KG1 (cell line): Measurements from ENCODE around the gene ACTL9.
"Not testable (repeated sequence)": the region's sequence is repeated elsewhere in the genome, so short reads cannot be mapped to it uniquely, and the experiment has no call there.

Experiments
- DNase-seq: peaks from one replicate; lab custom pipeline; 2025; lab: John Stamatoyannopoulos, UW

ACTL9 gene, protein sequence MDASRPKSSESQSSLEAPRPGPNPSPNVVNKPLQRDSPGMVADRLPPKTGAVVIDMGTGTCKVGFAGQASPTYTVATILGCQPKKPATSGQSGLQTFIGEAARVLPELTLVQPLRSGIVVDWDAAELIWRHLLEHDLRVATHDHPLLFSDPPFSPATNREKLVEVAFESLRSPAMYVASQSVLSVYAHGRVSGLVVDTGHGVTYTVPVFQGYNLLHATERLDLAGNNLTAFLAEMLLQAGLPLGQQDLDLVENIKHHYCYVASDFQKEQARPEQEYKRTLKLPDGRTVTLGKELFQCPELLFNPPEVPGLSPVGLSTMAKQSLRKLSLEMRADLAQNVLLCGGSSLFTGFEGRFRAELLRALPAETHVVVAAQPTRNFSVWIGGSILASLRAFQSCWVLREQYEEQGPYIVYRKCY

DNA sequence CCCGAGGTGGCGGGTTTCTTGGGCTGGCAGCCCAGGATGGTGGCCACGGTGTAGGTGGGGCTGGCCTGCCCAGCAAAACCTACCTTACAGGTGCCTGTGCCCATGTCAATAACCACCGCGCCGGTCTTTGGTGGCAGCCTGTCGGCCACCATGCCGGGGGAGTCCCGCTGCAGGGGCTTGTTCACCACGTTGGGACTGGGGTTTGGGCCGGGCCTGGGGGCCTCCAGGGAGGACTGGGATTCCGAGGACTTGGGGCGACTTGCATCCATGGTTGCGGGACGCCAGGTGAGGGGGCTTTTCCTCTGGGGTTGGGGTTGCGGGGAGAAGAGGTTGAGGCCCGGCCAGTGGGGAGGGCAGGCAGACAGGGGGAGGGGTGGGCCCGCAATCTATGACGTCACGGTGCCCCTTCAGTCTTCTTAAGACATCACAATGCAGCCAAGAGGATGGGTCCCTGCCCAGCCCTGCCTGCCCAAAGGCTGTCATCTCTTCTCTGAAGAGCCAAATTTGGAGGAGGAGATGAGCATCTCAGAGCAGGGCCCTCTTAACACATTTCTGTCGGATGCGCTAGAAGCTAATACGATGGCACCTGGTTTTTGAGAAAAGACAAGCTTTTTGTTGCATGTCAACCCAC lies at the start of gene ACTL9:
Gene ACTL9 (minus strand): TSS at position 363 of the 631 bp plus-strand sequence. CDS start 94 bp downstream, at position 269.
- no peak for DNase-seq

DNA sequence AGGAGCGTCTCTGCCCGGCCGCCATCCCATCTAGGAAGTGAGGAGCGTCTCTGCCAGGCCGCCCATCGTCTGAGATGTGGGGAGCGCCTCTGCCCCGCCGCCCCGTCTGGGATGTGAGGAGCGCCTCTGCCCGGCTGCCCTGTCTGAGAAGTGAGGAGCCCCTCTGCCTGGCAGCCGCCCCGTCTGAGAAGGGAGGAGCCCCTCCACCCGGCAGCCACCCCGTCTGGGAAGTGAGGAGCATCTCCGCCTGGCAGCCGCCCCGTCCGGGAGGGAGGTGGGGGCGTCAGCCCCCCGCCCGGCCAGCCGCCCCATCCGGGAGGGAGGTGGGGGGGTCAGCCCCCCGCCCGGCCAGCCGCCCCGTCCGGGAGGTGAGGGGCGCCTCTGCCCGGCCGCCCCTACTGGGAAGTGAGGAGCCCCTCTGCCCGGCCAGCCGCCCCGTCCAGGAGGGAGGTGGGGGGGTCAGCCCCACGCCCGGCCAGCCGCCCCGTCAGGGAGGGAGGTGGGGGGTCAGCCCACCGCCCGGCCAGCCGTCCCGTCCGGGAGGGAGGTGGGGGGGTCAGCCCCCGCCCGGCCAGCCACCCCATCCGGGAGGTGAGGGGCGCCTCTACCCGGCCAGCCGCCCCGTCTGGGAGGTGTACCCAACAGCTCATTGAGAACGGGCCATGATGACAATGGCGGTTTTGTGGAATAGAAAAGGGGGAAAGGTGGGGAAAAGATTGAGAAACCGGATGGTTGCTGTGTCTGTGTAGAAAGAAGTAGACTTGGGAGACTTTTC lies 40.9 kb upstream of the ACTL9 start:
- DNase-seq: not testable (repeated sequence)

DNA sequence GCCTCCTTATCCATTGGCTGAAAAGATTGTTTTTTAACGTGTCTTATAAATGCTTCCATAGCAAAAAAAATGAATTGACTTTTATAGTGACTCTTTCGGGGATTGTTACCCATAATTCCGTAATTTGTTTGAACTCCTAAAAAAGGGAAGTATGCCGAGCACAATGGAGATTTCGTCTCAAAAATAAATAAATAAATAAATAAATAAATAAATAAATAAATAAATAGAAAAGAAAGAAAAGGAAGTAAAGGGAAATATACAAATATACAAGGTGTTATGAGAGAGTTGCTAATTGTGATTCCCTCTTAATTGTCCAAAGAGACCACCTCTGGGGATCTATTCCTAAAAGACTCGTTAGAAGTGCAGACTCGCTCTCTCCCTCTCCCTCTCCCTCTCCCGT lies 39.8 kb upstream of the ACTL9 start:
- no peak for DNase-seq

DNA sequence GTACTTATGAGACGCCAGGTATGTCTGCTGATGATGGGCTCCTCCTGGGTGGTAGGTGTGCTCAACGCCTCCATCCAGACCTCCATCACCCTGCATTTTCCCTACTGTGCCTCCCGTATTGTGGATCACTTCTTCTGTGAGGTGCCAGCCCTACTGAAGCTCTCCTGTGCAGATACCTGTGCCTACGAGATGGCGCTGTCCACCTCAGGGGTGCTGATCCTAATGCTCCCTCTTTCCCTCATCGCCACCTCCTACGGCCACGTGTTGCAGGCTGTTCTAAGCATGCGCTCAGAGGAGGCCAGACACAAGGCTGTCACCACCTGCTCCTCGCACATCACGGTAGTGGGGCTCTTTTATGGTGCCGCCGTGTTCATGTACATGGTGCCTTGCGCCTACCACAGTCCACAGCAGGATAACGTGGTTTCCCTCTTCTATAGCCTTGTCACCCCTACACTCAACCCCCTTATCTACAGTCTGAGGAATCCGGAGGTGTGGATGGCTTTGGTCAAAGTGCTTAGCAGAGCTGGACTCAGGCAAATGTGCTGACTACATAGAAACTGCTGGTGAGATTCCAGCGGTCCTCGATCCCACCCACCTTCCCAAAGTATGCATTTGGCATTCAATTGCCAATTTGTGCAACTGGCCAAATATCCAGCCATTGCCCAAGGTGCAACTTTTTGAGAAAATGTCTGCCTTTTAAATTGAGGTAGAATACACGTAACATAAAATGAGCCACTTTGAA lies 33.0 kb upstream of the ACTL9 start:
- no peak for DNase-seq

DNA sequence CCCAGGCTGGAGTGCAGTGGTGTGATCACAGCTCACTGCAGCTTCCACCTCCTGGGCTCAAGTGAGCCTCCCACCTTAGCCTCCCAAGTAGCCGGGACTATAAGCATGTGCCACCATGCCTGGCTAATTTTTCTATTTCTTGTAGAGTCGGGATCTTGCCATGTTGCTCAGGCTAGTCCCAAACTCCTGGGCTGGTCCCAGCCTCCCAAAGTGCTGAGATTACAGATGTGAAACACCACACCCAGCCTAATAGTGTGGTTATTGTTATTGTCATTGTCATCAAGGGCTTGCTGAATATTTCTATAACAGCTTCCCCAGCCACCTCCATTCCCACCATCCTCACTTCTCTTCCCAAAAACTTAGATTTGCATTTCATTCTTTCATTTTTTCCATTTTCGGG lies 25.7 kb upstream of the ACTL9 start:
- DNase-seq: no peak

DNA sequence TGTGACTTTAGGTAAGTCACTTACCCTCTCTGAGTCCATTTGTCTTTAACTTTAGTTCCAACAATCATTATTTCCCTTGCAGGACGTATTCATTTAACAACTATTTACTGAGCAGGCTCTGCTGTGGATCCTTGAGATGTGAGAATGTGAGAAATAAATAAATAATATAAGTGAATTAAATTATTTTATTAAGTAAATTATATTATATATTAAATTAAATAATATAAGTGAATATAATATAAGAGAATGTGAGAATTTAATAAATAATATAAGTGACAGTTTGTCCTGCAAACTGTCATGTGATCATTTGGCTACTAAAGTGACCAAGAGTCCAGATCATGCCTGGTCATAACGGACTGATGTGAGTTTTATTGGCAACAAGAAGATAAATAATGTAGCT lies 23.4 kb upstream of the ACTL9 start:
- DNase-seq: no peak

DNA sequence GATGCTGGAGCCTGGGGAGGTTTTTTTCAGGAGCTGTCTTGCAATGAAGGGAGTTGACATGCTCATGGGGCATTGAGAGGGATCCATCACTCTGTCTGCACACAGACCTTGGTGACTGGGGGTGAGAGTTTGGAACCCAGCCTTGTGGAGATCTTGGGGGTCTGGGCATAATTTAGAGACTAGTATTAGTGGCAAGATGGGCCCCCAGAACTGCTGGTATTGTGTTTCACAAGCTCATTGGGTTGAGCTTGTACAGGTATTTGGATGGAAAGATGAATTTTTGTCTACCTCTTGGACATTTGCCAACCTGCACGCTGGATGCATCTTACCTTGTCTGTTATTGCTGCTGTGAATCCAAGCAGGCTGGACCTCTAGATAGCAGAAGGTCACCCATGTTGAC lies 22.7 kb upstream of the ACTL9 start, which contains the start of gene OR2Z1:
Gene OR2Z1 (plus strand): TSS at position 301 of the 400 bp plus-strand sequence. CDS start 9,395 bp downstream, outside the sequence.
- no peak for DNase-seq

DNA sequence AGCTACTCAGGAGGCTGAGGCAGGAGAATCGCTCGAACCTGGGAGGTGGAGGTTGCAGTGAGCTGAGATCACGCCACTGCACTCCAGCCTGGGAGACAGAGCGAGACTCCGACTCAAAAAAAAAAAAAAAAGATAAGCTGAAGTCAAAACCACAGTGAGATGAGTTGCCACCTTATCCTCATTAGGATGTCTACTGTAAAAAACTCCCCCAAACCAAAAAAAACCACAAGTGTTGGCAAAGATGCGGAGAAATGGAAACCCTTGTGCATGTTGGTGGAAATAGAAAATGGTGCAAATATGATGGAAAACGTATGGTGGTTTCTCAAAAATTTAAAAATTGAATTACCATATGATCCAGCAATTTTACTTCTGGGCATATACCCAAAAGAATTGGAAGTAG lies 11.7 kb upstream of the ACTL9 start:
- DNase-seq: not testable (repeated sequence)

DNA sequence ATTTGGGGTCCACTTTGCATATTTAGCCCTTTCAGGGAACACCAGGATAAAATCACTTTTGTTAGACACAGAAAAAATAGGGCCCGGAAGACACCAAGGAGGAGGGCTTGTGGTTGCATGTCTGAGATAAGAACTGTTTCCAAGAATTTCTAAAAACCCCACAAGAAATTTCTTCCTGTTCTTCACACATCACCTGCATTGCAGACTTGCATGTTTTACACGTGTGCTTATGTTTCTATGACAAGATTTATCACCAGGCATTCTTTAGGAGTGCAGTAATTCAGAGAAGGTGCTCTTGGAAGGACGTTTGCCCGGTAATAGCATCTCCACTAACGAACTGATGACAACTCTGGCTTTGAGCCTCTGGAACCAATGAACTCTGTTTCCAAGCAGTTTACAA lies 7.1 kb upstream of the ACTL9 start:
- no peak for DNase-seq

DNA sequence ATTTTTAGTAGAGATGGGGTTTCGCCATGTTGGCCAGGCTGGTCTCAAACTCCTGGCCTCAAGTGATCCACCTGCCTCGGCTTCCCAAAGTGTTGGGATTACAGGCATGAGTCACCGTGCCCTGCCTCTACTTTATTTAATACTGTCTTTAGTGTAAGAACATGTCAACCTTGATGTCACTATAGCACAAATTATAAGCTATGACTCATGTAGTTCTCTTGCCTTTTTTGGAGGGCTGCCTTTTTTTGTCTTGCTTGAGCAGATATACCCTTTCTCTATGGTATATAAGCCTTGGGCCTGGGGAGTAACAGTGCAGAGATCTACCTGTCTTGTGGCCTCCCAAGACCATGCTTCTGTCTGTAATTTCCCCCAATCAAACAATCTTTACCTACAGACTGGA lies 6.7 kb upstream of the ACTL9 start:
- DNase-seq: not testable (repeated sequence)

DNA sequence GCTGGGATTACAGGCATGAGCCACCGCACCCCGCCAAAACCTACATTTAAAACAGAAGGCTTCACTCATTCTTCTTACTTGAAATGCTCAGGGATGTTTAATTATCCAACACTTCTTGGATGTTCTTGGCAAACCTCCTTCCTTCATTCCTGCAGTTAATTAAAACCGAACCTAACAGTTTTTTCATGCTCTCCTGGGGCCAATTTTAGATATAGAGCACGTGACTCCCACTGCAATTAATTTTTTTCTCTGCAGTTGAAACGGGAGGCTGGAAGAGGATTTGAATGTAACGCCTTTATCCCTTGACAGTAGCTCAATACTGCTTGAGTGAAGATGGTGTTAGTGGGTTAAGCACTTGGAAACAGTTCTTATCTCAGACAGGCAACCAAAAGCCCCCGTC lies 4.6 kb upstream of the ACTL9 start:
- no peak for DNase-seq

DNA sequence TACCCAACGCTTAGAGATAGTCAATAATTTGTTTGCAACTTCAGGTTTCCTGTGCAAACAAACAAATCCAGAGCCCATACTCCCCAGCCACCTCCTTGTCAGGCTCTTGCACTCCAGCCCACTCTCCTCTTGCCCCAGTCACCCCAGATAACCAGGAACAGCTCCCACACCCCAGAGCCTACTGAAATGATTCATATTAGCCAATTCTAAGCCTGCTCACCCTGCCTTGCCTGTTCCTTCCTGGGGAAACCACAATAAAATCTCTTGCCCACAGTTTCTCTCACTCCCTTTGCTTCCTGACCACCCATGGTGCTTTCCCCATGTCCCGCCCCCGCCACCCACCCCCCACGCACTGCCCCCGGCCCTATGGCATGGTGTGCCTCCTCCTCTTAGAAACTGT lies 3.8 kb upstream of the ACTL9 start:
- DNase-seq: peak; percentile 59

DNA sequence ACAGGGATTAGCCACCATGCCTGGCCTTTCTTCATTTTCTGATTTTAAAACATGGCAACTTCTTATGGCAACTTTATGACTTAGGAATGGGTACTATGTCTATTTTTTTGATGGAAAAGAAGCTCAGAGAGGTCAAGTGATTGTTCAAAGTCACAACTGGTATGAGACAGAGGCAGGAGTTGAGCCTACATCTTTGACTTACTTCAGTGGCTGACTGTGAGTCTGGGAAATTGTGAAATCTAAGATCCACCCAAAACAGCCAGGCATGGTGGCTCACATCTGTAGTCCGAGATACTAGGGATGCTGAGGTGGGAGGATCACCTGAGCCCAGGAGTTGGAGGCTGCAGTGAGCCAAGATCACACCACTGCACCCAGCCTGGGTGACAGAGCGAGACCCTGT lies 2.4 kb upstream of the ACTL9 start:
- DNase-seq: no peak

DNA sequence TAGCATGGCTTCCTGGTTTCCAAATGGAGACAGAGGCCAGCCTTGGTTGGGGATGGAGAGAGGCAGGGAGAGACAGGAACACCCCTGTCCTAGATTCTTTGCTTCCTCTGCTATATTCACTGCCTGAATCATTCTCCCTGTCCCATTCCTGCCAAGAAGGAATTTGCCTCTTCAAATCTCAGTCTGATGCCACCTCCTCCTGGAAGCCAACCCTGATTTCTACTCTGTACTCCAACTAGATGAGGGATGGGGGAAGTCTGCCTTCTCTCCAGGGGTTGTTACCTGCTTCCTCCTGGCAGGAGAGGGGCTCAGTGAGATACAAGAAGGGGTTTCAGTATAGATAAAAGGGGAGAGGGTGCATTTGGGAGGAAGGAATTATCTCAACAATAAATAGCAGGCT lies 1.3 kb upstream of the ACTL9 start:
- no peak for DNase-seq

DNA sequence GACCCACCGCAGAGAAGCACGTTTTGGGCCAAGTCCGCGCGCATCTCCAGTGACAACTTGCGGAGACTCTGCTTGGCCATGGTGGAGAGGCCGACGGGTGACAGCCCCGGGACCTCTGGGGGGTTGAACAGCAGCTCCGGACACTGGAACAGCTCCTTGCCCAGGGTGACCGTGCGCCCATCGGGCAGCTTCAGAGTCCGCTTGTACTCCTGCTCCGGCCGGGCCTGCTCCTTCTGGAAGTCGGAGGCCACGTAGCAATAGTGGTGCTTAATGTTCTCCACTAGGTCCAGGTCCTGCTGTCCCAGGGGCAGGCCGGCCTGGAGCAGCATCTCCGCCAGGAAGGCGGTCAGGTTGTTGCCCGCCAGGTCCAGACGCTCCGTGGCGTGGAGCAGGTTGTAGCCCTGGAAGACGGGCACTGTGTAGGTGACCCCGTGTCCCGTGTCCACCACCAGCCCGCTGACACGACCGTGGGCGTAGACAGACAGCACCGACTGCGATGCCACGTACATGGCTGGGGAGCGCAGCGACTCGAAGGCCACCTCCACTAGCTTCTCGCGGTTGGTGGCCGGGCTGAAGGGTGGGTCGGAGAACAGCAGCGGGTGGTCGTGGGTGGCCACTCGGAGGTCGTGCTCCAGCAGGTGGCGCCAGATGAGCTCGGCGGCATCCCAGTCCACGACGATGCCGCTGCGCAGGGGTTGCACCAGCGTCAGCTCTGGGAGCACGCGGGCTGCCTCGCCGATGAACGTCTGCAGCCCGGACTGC lies 743 bp downstream of the ACTL9 start:
- DNase-seq: no peak

DNA sequence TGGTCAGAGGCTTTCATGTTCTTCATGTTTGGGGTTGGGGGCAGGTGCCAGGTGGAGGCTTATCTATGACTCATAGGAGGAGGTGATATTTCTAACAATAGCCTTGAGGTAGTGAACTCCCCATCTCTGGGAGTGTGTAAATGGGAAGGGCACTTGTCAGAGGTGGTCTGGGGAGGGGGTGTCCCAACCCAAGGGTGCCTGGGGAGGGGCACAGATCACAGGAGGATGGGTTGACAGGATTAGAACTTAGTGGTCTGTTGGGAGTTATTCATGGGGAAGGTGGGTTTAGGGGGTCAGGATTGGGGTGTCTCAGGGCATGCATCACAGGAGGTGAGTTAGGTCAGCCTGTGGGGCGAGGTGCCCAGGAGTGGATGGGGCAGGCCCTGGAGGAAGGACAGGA lies 1.6 kb downstream of the ACTL9 start:
- DNase-seq: no peak

DNA sequence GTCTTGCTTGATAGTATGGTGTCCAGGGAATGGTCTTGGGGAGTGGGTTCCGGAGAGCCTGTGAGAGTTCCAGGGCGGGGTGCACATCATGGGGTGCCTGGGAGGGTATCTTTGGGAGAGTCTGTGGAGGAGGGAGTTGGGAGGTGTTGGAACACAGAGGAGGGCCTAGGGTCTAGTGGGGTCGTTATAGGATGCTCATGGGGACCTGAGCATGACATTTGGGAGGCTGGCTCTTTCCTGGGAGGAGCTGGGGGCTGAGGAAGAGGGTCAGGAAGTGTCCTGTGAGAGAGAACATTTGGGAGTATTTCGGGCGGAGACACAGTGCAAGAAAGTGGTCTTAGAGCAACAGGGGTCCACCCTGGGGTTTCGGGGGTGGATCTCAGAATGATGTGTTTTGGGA lies 2.7 kb downstream of the ACTL9 start:
- no peak for DNase-seq

DNA sequence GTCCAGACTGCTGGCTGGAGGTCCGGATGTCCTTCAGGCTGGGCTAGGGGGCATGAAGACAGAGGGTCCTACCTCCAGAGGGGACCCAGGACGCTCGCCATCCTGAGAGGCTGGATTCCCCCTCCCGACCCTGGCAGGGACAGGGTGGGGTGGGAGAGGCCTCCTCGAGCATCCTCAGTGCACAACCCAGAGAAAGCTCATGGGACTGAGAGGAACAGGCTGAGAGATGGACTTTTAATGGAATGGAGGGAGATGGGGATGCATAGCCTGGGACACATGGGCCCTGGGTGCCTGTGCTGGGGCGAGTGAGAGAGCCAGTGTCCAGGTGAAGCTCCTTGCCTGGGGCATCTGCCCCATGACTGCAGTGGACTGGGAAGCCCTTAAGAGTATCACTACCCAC lies 3.1 kb downstream of the ACTL9 start:
- DNase-seq: no peak

DNA sequence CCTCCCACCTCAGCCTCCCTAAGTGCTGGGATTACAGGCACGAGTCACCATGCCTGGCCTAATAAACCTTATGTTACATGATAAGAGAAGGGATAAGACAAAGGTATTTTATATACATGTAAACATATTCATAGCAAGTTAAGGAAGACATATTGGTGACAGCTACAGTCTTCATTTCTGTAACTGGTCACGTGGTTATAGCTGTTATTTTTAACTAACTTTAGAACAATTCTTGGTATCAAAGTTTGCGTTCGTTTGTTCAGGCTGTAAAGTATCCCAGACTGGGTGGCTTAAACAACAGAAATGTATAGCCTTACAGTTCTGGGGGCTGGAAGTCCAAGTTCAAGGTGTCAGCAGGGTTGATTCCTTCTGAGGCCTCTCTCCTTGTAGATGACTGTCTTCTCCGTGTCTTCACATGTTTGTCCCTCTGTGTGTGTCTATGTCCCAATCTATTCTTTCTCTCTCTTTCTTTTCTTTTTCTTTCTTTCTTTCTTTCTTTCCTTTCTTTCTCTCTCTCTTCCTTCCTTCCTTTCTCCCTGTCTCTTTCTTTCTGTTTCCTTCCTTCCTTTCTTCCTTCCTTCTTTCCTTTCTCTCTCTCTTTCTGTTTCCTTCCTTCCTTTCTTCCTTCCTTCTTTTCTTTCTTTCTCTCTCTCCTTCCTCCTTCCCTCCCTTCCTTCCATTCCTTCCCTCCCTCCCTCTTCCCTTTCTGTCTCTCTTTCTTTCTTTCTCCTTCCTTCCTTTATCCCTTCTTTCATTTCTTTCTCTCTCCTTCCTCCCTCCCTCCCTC lies 7.6 kb downstream of the ACTL9 start:
- DNase-seq: no peak

DNA sequence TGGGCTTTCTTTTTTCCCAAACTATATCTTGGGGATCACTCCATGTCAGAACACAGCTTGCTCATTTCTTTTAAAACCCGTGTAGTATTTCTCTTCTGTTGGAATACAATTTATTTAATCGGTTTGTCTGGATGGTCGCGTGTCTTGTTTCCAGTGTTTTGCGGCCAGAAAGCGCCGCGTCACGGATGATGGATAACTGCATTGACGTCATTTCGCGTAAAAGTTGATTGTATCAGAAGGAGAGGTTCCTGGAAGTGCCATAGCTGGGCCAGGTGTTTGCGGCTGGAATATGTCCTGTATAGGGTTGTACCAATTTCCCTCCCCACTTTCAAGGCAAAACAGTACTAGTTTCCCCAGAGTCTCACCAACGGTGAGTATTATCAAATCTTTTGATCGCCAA lies 9.7 kb downstream of the ACTL9 start:
- no peak for DNase-seq

DNA sequence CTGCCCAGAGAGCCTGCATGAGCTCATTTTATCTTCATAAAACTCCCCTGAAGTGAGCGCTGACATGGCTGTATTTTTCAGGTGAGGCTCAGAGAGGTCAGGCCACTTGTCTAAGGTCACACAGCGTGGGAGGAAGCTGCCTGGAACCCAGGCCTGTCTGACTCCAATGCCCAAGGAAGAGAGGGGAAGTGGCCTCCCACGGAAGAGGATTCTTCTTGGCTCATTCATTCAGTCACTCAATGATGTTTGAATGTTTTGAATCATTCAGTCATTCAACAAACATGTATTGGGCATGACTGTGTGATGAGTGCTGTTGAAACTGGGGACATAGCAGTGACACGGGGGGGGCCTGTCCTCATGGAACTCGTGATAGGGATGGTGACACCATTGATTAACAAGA lies 12.0 kb downstream of the ACTL9 start:
- DNase-seq: no peak
